ENCODE data around the gene SCO2.

GRCh38 chr22:50490531-50491308 is 34.7 kb downstream of the SCO2 start:
- TF ChIP-seq EZH2phosphoT487 (IDR thresholded peaks at IDR 0.05; ENCODE audit: borderline replicate concordance, low read depth, low read length) (no peak), CTCF (conservative IDR thresholded peaks at IDR 0.05; ENCODE audit: low read length) (no peak)

Data from OCI-LY7 (cell line).